Femur (tissue), 1 donor: Measurements from ENCODE around the gene HELB.

ENCODE experiments used
- DNase-seq: peaks from one replicate; pipeline ENCODE4 v3.0.0-alpha.2; 2017

The HELB gene

GRCh38 chr12:66301944-66302826 is at the start of gene HELB:
Gene HELB (plus strand): TSS chr12:66302493. CDS start chr12:66302604, 111 bp downstream.
- peak; percentile 99 for DNase-seq

- DNase-seq = no peak
Measured at GRCh38 chr12:66252771-66253170, 49.5 kb upstream of the HELB start.

GRCh38 chr12:66255737-66256136 is 46.6 kb upstream of the HELB start:
- DNase-seq = no peak

GRCh38 chr12:66258011-66258410 is 44.3 kb upstream of the HELB start:
- DNase-seq = no peak

GRCh38 chr12:66262737-66263136 is 39.6 kb upstream of the HELB start:
- DNase-seq = no peak

- DNase-seq = no peak
Measured at GRCh38 chr12:66268562-66268961, 33.7 kb upstream of the HELB start.

GRCh38 chr12:66269142-66269541 is 33.2 kb upstream of the HELB start:
- no peak for DNase-seq

- DNase-seq = no peak
Measured at GRCh38 chr12:66269757-66270383, 32.4 kb upstream of the HELB start.

GRCh38 chr12:66270613-66271012 is 31.7 kb upstream of the HELB start:
- no peak for DNase-seq

- no peak for DNase-seq
Measured at GRCh38 chr12:66272650-66273049, 29.6 kb upstream of the HELB start.

GRCh38 chr12:66273147-66273546 is 29.1 kb upstream of the HELB start:
- no peak for DNase-seq

- DNase-seq = no peak
Measured at GRCh38 chr12:66275040-66275439, 27.3 kb upstream of the HELB start.

- DNase-seq = no peak
Measured at GRCh38 chr12:66279123-66279712, 23.1 kb upstream of the HELB start.

GRCh38 chr12:66280561-66280960 is 21.7 kb upstream of the HELB start:
- DNase-seq = no peak

GRCh38 chr12:66282244-66282643 is 20.0 kb upstream of the HELB start:
- DNase-seq = no peak

GRCh38 chr12:66287275-66287674 is 15.0 kb upstream of the HELB start:
- no peak for DNase-seq

- DNase-seq = no peak
Measured at GRCh38 chr12:66288121-66288520, 14.2 kb upstream of the HELB start.

- no peak for DNase-seq
Measured at GRCh38 chr12:66289485-66289884, 12.8 kb upstream of the HELB start.

GRCh38 chr12:66290716-66291200 is 11.5 kb upstream of the HELB start:
- no peak for DNase-seq

GRCh38 chr12:66296176-66296683 is 6.1 kb upstream of the HELB start:
- DNase-seq = no peak

- no peak for DNase-seq
Measured at GRCh38 chr12:66297080-66297479, 5.2 kb upstream of the HELB start.

- DNase-seq = no peak
Measured at GRCh38 chr12:66297923-66298322, 4.4 kb upstream of the HELB start.

- no peak for DNase-seq
Measured at GRCh38 chr12:66302827-66303169, 505 bp downstream of the HELB start.
